ENCODE results near the gene CAMK1D.

GRCh38 chr10:12726971-12727831 is 377.9 kb downstream of the CAMK1D start:
- TF ChIP-seq, protein P1, sequence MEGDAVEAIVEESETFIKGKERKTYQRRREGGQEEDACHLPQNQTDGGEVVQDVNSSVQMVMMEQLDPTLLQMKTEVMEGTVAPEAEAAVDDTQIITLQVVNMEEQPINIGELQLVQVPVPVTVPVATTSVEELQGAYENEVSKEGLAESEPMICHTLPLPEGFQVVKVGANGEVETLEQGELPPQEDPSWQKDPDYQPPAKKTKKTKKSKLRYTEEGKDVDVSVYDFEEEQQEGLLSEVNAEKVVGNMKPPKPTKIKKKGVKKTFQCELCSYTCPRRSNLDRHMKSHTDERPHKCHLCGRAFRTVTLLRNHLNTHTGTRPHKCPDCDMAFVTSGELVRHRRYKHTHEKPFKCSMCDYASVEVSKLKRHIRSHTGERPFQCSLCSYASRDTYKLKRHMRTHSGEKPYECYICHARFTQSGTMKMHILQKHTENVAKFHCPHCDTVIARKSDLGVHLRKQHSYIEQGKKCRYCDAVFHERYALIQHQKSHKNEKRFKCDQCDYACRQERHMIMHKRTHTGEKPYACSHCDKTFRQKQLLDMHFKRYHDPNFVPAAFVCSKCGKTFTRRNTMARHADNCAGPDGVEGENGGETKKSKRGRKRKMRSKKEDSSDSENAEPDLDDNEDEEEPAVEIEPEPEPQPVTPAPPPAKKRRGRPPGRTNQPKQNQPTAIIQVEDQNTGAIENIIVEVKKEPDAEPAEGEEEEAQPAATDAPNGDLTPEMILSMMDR (IDR thresholded peaks at IDR 0.05) = no peak
- TF ChIP-seq POLR2AphosphoS5 (IDR thresholded peaks at IDR 0.05; ENCODE audit: insufficient read depth in 1 of 2, low read depth in 1 of 2) (no peak), POLR2A (IDR thresholded peaks at IDR 0.05) (no peak)
